ENCODE results near the gene PSPN. TPM values are rescaled to one million over a fixed set of nuclear protein-coding genes. Genes with fewer than 3 reads are reported as not detected.
"Not testable (repeated sequence)": the region's sequence is repeated elsewhere in the genome, so short reads cannot be mapped to it uniquely, and the experiment has no call there.

The PSPN gene
- total RNA-seq, 2 donors from 2014 or later: 1.4 to 2.8 TPM

DNA sequence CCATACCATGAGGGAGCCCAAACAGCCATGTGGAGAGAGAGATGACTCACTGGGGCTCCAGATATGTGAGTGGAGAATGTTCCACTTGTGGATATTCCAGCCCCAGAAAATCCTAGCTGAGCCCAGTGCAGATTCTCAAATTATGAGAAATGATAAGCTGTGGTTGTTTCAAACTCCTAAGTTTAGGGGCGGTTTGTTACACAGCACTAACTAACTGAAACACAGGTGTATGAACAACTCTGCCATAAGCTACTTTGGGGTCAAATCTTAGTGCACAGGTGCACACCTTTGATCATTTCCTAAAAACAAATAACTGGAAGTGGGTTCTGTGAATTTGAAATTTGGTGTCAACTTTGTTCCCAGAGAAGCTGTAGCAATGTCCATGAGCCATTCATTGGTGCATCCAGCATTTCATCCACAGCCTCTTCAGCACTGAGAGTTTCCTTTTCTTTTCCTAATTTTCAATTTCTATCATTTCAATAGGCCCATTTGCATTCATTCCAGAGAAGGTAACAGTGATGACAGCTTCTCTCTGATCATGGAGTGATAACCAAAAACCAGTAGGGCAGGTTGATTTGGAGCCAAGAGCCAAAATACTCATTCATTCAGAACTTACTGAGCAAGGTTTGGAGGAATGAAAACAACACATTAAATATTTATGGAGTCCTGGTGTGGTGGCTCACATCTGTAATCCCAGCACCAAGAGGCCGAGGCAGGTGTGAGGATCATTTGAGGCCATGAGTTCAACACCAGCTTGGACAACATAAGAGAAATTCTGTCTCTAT, 23.2 kb downstream of the PSPN start:
- H3K4me3 ChIP-seq: no peak overlapping the region
- no peaks in the 10 kb centered on the region for H3K27me3 ChIP-seq (replicated peaks; ENCODE audit: insufficient read depth)
- H3K36me3 ChIP-seq: no peaks in the 10 kb centered on the region
- no peaks in the 10 kb centered on the region for H3K9me3 ChIP-seq
- no peak for ATAC-seq (ENCODE audit: insufficient number of reproducible peaks, low FRiP score, low read depth)
- H3K4me1 ChIP-seq (ENCODE audit: control insufficient read depth in 1 of 2, low read depth in 2 of 2): no peaks in the 10 kb centered on the region
- TF ChIP-seq, protein P1, sequence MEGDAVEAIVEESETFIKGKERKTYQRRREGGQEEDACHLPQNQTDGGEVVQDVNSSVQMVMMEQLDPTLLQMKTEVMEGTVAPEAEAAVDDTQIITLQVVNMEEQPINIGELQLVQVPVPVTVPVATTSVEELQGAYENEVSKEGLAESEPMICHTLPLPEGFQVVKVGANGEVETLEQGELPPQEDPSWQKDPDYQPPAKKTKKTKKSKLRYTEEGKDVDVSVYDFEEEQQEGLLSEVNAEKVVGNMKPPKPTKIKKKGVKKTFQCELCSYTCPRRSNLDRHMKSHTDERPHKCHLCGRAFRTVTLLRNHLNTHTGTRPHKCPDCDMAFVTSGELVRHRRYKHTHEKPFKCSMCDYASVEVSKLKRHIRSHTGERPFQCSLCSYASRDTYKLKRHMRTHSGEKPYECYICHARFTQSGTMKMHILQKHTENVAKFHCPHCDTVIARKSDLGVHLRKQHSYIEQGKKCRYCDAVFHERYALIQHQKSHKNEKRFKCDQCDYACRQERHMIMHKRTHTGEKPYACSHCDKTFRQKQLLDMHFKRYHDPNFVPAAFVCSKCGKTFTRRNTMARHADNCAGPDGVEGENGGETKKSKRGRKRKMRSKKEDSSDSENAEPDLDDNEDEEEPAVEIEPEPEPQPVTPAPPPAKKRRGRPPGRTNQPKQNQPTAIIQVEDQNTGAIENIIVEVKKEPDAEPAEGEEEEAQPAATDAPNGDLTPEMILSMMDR (IDR thresholded peaks at IDR 0.05): no peak
- DNase-seq (ENCODE audit: low spot score): no peak
- no peak overlapping the region for H3K27ac ChIP-seq

DNA sequence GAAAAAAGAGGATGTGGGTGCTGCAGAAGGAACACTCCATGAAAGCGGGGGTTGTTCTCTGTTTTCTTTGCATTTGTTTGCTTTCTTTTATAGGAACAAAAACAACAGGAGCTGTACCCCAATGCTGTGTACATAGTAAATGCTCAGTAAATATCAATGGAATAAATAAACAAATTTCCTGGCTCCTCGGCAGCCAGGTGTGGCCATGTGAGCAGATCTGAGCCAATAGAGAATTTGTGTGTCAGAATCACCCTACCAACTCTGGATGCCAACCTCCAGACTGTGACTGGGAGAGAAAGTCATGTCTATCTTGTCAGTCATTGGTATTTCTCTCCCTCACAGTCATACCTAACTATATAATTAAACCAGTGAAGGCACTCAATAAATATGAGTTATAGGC, 25.0 kb downstream of the PSPN start:
- Histone ChIP-seq H3K27me3 (replicated peaks; ENCODE audit: insufficient read depth) (no peaks in the 10 kb centered on the region), H3K4me3 (no peak overlapping the region), H3K4me1 (ENCODE audit: control insufficient read depth in 1 of 2, low read depth in 2 of 2) (no peaks in the 10 kb centered on the region), H3K9me3 (no peaks in the 10 kb centered on the region), H3K36me3 (no peaks in the 10 kb centered on the region), H3K27ac (no peak overlapping the region)
- DNase-seq (ENCODE audit: low spot score): no peak
- TF ChIP-seq, protein P1 (IDR thresholded peaks at IDR 0.05): no peak
- no peak for ATAC-seq (ENCODE audit: insufficient number of reproducible peaks, low FRiP score, low read depth)

DNA sequence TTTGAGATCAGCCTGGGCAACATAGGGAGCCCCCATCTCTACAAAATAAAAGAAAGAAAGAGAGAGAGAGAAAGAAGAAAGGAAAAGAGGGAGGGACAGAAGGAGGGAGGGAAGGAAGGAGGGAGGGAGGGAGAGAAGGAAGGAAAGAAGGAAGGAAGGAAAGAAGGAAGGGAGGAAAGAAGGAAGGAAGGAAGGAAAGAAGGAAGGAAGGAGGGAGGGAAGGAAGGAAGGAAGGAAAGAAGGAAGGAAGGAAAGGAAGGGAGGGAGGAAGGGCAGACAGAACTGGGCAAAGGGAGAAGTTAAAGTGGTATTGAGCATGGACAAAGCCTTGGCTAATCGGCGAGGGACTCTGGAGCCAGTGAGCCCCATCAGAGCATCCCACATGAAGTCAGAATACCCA, 26.5 kb downstream of the PSPN start:
- H3K27ac ChIP-seq; ATAC-seq (ENCODE audit: insufficient number of reproducible peaks, low FRiP score, low read depth); H3K36me3 ChIP-seq; DNase-seq (ENCODE audit: low spot score); H3K27me3 ChIP-seq (replicated peaks; ENCODE audit: insufficient read depth); H3K4me3 ChIP-seq; H3K4me1 ChIP-seq (ENCODE audit: control insufficient read depth in 1 of 2, low read depth in 2 of 2); H3K9me3 ChIP-seq: not testable (repeated sequence)

DNA sequence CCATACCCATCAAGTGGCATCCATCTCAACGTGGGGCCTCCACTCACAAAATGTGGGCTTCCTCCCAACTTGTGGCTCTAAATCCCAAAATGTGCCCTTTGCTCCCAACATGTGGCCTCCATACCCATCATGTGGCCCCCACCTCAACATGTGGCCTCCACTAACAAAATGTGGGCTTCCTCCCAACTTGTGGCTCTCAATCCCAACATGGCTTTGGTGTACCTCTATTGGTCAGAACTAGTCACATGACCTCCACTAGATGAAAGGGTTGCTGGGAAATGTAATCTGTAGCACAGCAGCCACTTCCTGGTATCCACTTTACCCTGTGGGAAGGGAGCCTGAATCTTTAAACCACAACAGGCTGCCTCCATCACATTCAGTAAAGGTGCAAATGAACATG, 32.3 kb downstream of the PSPN start:
- DNase-seq (ENCODE audit: low spot score) (no peak), ATAC-seq (ENCODE audit: insufficient number of reproducible peaks, low FRiP score, low read depth) (no peak)
- Histone ChIP-seq H3K4me1 (ENCODE audit: control insufficient read depth in 1 of 2, low read depth in 2 of 2) (no peaks in the 10 kb centered on the region), H3K4me3 (no peak overlapping the region), H3K27me3 (replicated peaks; ENCODE audit: insufficient read depth) (no peaks in the 10 kb centered on the region), H3K9me3 (no peaks in the 10 kb centered on the region), H3K36me3 (no peaks in the 10 kb centered on the region), H3K27ac (no peak overlapping the region)
- TF ChIP-seq, protein P1 (IDR thresholded peaks at IDR 0.05): no peak

DNA sequence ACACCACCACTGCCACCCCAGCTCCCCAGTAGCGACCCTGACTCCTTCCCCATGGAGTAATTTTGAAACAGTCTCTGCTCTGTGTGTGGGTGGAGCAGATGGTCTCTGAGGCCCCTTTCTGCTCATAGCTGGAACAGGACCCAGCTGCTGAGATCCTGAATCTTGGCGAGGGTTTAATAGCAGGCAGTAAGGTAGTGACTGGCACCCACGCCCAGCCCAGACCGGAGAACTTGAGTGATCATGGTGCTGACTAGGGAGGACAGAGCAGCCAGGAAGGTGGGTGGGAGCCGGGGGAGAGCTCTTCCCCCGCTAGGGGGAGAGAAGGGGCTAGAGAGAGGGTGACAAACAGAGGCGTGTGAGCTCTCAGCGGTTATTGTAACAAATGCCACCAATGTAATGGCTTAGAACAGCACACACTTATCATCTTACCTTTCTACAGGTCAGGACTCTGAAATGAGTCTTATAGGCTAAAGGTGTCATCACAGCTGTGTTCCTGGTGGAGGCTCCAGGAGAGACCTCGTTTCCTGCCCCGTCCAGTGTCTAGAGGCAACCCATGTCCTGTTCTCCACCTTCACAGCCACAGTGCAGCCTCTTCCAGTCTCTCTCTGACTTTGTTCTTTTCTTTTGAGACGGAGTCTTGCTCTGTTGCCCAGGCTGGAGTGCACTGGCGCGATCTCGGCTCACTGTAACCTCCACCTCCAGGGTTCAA, 35.1 kb downstream of the PSPN start:
- Histone ChIP-seq H3K27ac (no peak overlapping the region), H3K9me3 (no peaks in the 10 kb centered on the region), H3K4me1 (ENCODE audit: control insufficient read depth in 1 of 2, low read depth in 2 of 2) (no peaks in the 10 kb centered on the region), H3K27me3 (replicated peaks; ENCODE audit: insufficient read depth) (no peaks in the 10 kb centered on the region), H3K36me3 (no peaks in the 10 kb centered on the region), H3K4me3 (no peak overlapping the region)
- no peak for ATAC-seq (ENCODE audit: insufficient number of reproducible peaks, low FRiP score, low read depth)
- TF ChIP-seq, protein P1 (IDR thresholded peaks at IDR 0.05): no peak
- no peak for DNase-seq (ENCODE audit: low spot score)

Measured in thoracic aorta (tissue), 2 donors.